Neural crest cell (in vitro differentiated cells): Measurements from ENCODE around the gene TFEB. TPM values are rescaled to one million over a fixed set of nuclear protein-coding genes. Genes with fewer than 3 reads are reported as not detected.

Experiments used
- DNase-seq: peaks from one replicate; pipeline ENCODE4 v3.0.0; 2021; ENCODE audit warnings: low read depth, mixed read lengths, low spot score
- H3K27ac Mint-ChIP-seq: one replicate; pipeline ENCODE4 v1.8.0; 2021; ENCODE audit warnings: mild to moderate bottlenecking, mixed read lengths; ENCODE audit not compliant: unreplicated experiment
- H3K27me3 Mint-ChIP-seq: 2 replicates; pipeline ENCODE4 v1.8.0; 2021; ENCODE audit warnings: low read depth, mild to moderate bottlenecking, mixed read lengths
- H3K36me3 Mint-ChIP-seq: 2 replicates; pipeline ENCODE4 v1.8.0; 2021; ENCODE audit warnings: low read depth, mild to moderate bottlenecking, mixed read lengths
- H3K4me1 Mint-ChIP-seq: 2 replicates; pipeline ENCODE4 v1.8.0; 2021; ENCODE audit warnings: mixed read lengths
- H3K4me3 Mint-ChIP-seq: one replicate; pipeline ENCODE4 v1.8.0; 2021; ENCODE audit warnings: mild to moderate bottlenecking, mixed read lengths
- H3K9me3 Mint-ChIP-seq: 2 replicates; pipeline ENCODE4 v1.8.0; 2021; ENCODE audit warnings: mixed read lengths
- CTCF ChIP-seq: fragments of 200-600 bp; sonication (generic); conservative IDR thresholded peaks from 2 replicates; pipeline ENCODE4 v1.5.0; 2021; ENCODE audit warnings: antibody characterized with exemption, mild to moderate bottlenecking
- total RNA-seq: library from RNA; stranded (reverse); gene quantifications from 2 replicates; pipeline ENCODE4 v1.2.1, GENCODE V29; 2021

Gene TFEB
- total RNA-seq, 1 donor from 2014 or later = 1.3 TPM

GRCh38 chr6:41640426-41640825 lies 95.0 kb downstream of the TFEB start:
- no peaks in the 10 kb centered on the region for H3K36me3 Mint-ChIP-seq
- H3K4me3 Mint-ChIP-seq = peak overlapping the region; percentile 91
- H3K4me1 Mint-ChIP-seq = peaks cover 59% of the 10 kb centered on the region
- DNase-seq = no peak
- H3K27me3 Mint-ChIP-seq = peaks cover 37% of the 10 kb centered on the region
- no peak for TF ChIP-seq CTCF
- H3K9me3 Mint-ChIP-seq = no peaks in the 10 kb centered on the region
- peak overlapping the region; percentile 50 for H3K27ac Mint-ChIP-seq

GRCh38 chr6:41639809-41640371 lies 95.5 kb downstream of the TFEB start:
- Mint-ChIP-seq H3K27me3 (peaks cover 41% of the 10 kb centered on the region), H3K9me3 (no peaks in the 10 kb centered on the region), H3K4me3 (peak overlapping the region; percentile 91), H3K36me3 (no peaks in the 10 kb centered on the region), H3K27ac (peak overlapping the region; percentile 50), H3K4me1 (peaks cover 59% of the 10 kb centered on the region)
- TF ChIP-seq CTCF = no peak
- DNase-seq = no peak

GRCh38 chr6:41638935-41639808 lies 96.2 kb downstream of the TFEB start:
- Mint-ChIP-seq H3K27me3 (peaks cover 48% of the 10 kb centered on the region), H3K9me3 (no peaks in the 10 kb centered on the region), H3K4me1 (peaks cover 59% of the 10 kb centered on the region), H3K27ac (peak overlapping the region; percentile 50), H3K4me3 (peak overlapping the region; percentile 91), H3K36me3 (no peaks in the 10 kb centered on the region)
- TF ChIP-seq CTCF = no peak
- DNase-seq = peak; percentile 41

GRCh38 chr6:41638002-41638934 lies 97.1 kb downstream of the TFEB start, which contains the start of gene MDFI:
TSS of gene MDFI (plus strand) at chr6:41638468. CDS start at chr6:41638750, 282 bp downstream.
- peaks cover 51% of the 10 kb centered on the region for H3K4me1 Mint-ChIP-seq
- TF ChIP-seq CTCF = no peak
- peak within 1 kb of the TSS; percentile 93 for H3K4me3 Mint-ChIP-seq
- no peaks in the 10 kb centered on the region for H3K36me3 Mint-ChIP-seq
- H3K27me3 Mint-ChIP-seq = peaks cover 51% of the 10 kb centered on the region
- H3K27ac Mint-ChIP-seq = peak within 1 kb of the TSS; percentile 50
- DNase-seq = peak; percentile 50
- no peaks in the 10 kb centered on the region for H3K9me3 Mint-ChIP-seq
